GDM1 (cell line): Measurements from ENCODE around the gene FAM174B.

Experiments used
- DNase-seq: peaks from one replicate; lab custom pipeline; 2025; lab: John Stamatoyannopoulos, UW

Gene FAM174B

DNA sequence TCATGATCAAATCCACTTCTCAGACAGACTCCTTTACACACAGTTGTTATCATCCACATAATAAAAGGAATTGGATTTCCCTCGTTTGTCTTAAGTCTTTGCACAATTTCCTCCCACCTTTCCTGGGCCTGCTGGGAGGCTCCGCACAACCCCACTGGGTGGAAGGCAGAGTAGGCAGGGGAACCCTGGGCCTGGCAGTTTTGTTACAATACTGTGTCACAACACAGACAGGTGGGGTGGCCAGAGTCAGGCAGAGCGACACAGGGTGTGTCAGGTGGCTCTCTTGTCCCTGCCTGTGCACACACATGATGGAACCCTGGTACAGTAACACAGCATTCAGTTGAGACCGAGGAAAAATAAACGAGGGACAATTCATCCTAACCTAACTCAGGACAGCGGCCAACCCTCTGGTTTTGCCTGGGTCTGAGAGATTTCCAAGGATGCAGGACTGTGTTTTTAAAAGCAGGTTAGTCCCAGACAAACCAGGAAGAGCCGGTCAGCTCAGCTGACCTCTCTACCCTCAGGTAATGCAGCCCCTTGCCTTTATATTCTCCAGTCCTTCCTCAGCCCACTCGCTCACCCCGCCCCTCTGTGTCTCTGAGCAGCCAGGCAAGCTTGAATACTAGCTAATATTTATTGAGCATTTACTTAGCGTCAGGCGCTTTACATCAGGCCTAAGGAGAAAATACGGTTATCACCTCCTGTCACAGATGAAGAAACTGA lies 8.8 kb upstream of the FAM174B start:
- DNase-seq = no peak

DNA sequence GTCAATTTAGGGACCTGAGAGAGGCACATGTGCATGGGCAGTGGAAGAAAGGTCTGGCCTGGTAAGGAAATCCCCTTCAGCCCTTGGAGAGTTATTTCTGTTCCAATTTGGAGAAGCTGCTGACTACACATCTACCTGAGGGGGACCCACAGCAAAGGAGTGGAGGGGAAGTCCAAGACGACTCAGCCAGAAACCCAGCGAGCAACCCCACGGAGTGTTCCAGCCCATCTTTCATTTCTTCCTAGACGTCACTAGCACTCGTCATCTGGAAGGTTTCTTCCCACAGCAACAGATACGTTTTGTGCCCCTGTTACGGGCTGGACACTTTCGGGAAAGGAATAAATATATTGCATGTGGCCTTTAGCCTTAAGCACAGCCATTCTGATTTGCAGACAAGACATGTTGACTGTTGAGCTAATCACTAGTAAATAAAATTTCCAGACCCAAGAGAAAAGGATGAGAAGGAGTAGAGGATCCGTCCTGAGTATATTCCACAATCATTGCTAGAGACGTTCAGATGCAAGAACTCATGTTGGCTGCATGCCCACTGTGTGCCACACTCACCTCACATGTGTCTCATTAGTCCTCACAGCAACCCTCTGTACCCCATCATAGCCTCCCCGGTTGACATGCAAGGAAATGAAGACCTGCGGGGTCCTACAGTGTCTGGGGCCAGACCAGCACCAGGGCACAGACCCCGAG lies 7.8 kb upstream of the FAM174B start:
- DNase-seq = no peak

DNA sequence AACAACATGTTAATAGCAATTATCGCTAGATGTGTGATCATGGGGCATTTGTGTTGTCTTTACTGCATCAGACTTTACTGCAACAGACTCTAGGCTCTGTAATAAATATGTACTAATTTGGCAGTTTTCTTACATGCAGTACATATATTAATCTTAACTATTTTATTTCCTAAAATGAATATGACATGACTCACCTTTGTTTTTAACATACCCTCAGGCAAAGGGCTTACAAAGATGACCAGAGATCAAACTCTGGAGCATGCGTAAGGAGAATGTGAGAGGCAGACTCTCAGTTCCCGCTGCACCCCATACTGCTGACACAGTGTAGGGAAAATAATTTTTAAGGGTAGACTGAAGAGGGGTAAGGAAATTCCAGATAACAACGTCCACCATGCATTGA lies 7.2 kb upstream of the FAM174B start:
- DNase-seq = no peak

DNA sequence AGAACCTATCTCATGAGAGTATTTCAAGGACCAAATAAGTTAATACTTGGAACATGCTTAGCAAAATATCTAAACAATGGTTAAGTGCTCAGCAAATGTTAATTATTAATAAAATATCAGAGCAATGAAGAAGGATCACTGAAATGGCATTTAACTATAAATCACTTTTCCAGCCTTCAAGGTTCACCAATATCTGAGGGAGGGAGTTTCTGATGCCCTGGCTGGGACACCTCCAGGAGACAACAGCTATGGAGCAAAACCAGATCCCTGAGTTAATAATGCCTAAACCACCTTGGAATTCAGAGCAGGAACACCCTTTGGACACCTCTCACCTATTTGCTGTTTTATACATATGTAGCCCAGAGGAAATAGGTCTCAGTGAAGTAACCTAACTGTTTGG lies 6.4 kb upstream of the FAM174B start:
- DNase-seq = no peak

DNA sequence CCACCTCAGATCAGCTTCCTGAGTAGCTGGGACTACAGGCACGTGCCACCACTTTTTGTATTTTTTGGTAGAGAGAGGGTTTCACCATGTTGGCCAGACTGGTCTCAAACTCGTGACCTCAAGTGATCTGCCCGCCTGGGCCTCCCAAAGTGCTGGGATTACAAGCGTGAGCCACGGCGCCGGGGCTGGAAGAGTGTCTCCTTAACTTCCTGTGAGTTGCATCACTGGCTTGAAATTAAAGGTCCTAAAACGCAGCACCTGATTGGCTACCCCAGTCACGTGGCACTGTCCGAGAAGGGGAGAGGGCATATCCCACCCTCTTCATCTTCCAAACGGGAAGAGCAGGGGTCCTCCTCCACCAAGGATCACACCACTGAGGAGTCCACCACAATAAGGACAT lies 5.5 kb upstream of the FAM174B start:
- DNase-seq = no peak

DNA sequence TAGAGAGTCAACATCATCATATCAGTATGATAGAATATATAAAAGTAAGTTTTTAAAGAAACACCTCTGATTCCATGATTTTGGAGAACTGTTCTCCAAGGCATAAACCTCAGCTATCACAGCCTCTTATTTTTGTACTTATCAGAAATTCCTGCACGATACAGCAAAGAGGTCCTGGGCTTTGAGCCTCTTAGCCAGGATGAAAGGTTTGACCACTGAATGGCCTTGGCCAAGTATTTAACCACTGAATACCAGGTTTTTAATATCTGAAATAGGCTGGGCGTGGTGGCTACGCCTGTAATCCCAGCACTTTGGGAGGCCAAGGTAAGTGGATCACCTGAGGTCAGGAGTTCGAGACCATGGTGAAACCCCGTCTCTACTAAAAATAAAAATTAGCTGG lies 1.9 kb upstream of the FAM174B start:
- DNase-seq = no peak

DNA sequence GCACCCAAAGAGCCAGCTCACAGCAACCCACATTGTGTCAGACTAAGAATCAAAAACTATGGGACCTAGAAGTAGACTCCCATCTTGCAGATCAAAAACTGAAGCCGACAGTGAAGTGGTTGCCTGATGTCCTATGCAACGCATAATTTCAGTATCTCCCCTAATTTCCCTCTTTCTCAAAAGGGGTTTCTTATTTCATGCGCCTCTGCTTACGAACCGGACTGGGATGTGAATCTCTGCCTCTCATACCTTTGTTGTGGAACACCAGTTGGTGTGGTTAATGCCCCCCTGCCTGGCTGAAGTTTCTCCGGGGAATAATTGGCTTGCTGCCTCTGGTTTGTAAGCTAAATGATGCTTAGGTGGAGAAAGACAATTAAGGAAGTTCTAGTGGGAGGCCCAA lies 514 bp upstream of the FAM174B start:
- DNase-seq = no peak

DNA sequence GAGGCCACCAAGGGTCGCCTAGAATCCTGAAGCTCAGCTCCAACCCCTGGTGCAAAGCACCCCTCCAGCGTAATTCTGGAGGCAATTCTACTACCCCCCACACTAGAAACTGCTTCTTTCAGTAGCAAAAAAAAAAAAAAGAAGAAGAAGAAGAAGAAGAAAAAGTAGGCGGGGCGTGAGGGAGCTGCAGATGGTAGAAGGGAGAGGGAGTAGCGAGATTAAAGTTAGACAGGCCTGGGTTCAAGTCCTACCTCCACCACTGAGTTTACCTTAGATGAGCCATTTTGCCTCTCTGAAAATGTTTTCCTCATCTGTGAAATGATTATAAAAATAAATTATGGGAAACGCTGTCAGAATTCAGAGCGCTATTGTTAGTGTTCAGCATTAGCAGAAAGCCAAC lies 913 bp downstream of the FAM174B start:
- DNase-seq = no peak

DNA sequence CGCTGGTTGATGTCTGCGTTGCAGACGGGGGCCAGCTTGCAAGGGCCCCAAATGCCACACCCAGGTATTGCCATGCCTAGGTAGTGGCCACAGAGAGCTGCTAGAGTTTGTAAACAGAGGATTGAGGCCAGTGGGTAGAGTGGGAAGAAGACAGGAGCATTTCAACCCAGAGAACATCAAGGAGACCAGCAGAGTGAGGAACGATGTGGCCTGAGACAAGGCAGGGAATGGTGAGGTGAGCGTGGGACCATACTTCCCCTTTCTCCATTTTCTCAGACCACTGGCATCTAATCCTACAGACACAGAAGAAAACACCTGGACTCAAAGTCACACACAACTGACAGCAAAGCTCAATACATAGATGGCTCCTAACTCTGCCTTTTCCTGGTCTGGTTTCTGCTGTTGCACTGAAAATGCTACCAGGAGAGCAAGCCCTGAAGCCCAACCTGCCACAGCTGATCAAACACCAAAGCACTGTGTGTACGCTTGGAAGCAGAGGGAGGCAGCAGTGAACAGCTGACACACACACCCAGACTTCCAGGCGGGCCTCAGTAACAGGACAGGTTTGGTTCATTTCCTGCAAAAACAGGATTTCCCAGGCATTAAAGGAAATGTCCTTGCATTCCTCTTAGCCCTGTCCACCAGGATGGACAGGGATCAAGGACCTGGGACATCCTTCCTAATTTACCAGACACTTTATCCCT lies 1.6 kb downstream of the FAM174B start:
- DNase-seq = no peak

DNA sequence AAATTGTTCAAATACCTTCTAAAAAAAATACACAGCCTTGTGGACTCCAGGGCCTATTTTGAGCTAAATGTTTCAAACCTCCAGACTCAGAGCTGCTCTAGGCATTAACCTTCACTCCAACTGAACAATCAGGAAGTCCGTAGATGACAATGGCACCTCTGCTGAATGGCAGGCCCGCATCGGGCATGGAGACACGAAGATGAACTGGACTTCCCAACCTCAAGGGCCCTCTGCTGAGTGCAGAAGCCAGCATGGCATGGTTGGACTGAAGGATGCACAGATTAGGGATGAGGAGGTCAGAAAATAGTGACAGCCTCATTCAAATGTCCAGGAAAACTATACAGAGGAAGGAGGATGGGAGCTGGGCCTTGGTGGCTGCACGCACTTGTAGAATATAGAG lies 2.2 kb downstream of the FAM174B start:
- DNase-seq = no peak

DNA sequence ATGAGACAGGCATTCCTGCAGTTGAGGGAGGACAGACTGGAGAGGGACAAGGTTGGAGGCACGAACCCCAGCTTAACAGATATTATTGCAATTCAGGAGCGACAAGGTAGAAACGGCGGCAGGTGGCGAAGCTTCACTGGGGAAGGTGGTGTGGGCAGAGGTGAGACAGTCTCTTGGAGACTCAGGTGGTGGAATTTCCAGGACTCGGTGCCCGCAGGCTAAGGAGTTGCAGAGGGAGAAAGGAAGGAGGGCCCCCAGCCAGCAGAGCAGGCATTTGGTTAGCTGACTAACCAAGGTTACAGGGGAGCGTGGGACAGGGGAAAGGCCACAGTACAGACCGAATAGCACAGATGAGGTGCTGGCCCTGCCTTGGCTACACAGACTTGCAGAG lies 3.0 kb downstream of the FAM174B start:
- no peak for DNase-seq

DNA sequence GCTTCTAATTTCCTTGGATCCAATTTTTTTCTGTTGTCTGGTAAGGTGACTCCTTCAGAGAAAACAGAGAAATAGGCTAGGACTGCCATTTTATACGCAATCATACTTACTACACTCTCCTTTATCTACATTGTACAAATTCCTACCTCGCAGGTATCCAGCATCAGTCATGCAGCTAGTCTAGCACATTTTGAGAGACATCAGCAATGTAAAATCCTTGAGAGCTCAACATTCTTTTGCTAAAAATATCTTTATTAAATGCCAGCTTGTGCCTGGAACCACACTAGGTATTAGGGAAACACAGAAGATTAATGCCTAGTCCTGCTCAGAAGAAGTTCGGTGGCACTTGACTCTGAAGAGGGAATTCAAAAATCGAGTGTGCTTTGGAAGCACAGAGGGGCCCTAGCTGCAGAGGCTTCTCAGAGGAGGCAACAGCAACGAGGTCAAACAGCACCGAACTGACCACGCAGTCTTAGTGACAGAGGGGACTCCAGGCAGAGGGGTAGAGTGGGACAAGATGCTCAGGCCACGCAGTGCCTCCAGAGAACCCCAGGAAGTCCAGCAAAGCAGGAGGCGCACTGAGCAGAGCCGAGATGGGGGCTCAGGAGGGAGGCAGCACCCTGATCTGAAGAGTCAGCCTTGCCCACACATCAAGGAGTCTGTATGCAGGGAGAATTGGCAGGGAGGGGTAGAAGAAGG lies 3.5 kb downstream of the FAM174B start:
- no peak for DNase-seq

DNA sequence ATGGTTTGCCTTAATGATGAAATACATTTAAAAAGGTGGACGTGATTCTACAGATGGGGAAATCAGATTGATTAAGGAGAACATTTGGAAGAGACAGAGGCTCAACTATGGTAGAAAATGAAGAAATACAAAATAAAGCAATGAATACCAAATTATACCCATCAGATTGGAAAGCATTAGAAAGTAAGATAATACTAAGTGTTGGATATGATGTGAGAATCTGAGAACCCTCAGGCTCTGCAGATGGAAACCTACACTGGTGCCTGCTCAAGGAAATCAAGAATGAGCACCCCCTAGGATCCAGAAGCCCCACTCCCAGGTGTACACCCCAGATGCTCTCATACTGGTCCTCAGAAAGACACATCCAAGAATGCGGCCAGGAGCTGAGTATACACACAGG lies 4.6 kb downstream of the FAM174B start:
- no peak for DNase-seq

DNA sequence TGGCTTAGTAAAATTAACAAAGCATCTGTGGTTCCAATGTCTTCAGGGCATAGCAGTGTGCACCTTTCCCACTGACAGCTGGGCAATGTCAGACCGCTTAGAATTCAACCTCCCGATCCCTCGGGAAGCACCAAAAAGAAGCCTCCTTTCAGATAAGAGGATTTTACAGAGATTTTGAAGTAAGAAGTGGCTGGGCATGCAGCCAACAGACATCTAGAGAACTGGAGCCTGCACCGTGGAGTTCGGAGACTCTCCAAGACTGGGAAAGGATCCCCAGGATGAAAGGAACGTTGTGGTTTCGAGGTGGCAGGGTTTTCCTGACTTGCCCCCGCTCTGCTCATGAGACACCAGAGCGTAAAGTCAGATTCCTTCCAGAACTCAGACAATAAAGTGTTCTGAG lies 5.3 kb downstream of the FAM174B start:
- DNase-seq = no peak

DNA sequence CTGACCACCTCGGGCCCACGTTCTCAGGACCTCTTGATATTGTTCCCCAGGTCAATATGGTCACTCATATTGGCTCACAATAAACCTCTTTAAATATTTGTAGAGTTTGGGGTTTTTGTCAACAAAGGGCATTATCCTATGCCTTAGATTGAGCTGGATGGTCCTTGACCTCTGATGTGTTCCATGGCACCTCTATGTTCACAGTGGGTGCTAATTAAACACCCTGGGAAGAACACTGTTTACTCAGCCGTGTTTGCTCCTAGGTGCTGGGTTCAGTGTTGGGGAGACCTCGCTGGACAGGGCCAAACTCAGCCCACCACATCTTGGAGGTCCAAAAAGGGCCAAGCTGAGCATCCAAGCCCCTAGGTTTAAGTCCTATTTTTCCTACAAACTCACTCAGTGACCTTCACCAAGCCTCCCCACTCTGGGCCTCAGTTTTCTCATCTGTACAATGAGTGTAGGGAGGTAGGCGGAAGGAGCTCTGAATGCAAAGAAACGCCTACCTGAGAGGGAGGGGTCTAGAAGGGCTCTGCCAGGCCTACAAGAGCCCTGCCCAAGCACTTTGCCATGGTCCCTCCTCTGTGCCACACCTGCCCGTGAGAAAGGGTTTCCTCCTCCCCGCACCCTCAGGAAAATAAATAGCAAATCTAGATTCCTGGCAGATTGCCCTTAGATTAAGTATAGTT lies 7.2 kb downstream of the FAM174B start:
- no peak for DNase-seq

DNA sequence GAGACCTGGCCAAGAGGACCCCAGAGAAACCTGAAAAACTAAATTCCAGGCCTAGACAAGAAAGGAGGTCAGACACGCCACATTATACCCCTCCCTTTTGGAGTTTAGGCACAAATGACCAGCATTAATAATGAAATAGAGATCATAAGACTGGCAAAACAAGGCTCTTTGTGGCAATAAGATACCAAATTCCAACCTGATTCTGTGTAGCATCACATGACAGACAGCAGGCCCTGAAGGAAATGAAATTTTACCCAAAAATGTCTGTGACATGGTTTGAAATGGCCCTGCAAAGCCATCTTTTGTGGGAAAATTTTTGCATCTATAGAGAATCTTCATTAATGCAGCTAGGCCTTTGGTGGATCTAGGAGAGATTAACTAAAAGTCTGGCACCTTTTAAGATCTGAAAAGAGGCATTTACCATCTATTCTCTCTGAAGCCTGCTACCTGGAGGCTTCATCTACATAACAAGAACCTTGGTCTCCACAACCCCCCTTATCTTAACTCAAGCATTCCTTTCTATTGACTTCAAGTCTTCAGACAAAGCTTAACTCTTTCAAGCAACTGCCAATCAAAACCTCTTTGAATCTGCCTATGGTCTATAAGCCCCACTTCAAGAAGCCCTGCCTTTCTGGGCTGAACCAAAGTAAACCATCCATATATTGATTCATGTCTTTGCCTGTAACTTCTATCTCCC lies 8.0 kb downstream of the FAM174B start:
- DNase-seq = no peak

DNA sequence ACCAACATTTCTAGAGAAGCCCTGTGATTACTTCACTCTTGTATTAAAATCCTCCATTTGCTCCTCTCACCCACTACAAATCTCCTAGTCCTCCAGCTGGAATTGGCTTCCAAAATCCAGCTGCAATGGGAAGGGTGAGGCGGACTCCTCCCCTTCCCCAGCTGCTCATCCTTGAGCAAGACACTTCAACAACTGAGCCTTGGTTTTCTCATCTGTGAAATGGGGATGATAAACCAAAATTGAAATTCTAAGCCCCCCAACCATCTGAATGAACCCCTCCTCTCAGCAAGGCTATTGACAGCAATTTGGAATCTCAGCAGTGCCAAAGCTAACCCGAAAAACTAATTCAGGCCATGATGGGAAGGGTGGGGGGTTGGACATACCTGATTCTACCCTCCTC lies 9.4 kb downstream of the FAM174B start:
- no peak for DNase-seq

DNA sequence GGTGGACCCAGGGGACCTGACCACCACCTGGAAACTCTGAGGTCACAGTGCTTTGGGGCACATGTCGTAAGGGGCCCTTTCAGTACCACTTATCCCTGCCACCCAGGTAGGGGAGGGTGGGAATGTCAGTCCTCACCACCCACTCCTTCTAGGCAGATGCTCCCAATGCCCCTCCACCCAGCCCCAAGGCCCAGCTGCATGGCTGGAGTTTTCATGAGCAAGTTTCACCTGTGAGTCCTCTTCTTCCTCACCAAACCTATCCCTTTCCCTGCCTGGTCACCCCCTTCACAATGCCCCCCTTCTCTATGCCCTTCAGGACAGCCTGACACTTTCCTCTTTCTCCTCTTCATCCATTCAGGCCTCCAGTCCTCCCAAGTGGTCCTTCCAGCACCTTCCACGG lies 9.8 kb downstream of the FAM174B start:
- no peak for DNase-seq

DNA sequence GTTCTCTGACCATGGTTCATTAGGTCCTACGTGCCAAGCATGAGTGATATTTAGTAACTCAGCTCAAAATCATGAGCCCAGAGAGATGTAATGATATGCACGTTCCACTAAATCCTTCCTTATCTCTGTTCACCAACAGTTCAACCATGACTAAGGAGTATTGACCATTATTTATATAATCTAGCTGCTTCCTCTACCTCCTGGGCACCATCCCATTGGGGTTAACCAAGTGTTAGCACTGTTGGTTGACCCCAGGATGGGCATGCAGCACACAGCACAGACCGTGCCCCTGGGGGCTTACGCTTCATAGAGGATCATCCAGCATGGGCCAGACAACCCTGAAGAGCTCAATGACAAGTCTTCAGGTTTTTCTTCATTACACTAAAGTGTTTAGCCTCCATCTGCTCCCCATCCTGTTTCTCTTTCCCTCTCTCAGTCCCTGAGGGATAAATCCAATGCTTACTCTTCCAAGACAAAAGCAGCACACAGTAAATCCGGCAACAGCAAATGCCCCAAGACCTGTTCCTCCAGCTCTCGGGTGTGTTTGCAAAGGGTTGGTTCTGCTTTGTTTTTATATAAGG lies 10.4 kb downstream of the FAM174B start:
- DNase-seq = no peak

DNA sequence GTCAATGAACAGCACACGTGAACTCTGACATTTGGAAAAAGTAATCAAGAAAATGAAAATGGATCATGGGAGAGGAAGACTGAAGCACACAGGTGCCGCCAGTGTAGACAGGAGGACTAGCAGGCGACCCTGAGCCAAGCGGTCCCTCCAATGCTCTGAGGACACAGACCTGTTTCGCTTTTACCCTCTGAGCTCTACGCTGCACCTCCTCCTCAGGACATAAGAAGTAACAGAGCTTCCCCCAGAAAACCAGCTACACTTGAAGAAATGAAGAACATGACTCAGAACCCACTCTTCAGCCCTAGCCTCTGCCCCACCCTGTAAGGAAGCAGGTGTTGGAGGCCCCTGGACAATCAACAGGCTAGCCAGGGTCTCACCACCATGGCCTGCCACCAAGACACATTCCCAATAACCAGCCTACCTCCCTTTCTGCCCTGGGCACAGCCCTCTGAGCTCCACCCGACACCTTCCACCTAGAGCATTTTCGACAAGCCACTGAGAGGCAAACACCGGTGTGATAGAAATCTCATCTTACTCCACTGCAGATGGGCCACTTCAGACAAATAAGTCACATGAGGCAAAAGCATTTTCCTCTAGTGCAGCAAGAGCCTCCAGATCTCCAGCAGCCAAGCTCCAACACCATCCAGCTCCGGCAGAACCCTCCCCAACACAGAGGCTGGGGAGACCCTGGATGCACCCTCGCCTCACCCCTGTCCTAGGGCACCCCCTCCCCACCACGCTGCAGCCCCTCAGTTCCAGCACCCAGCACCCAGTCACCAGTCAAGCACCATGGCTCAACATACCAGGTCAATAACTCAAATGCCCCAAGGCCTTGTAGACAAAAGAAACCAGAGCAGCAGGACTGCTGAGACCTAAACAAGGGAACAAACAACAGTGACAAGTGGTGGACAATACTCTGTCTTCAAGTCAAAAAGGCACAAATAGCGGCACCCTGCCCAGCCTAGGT lies 11.4 kb downstream of the FAM174B start:
- DNase-seq = no peak
